ENCODE measurements around the gene ERCC4.

Gene ERCC4

GRCh38 chr16:13997526-13997925, 77.6 kb downstream of the ERCC4 start:
- FAIRE-seq: no peak

- no peak for FAIRE-seq
Measured at GRCh38 chr16:13997933-13998332, 78.0 kb downstream of the ERCC4 start.

GRCh38 chr16:13999071-13999894, 79.3 kb downstream of the ERCC4 start:
- no peak for FAIRE-seq

- no peak for FAIRE-seq
Measured at GRCh38 chr16:13999895-14000425, 80.0 kb downstream of the ERCC4 start.

- FAIRE-seq: no peak
Measured at GRCh38 chr16:14001521-14001920, 81.6 kb downstream of the ERCC4 start.

Data from islet of Langerhans (tissue), 1 donor.